Breast epithelium (tissue), 4 donors: ENCODE measurements around the gene FAM163B. TPM values are rescaled to one million over a fixed set of nuclear protein-coding genes. Genes with fewer than 3 reads are reported as not detected.

Experiments
- DNase-seq, 2 donors: peaks; one replicate each; pipeline ENCODE4 v3.0.0-alpha.2; 2019; ENCODE audit warnings: low spot score in 2 of 2
- H3K27ac ChIP-seq, 2 donors: fragments of 200-600 bp; sonication (generic) in 1 of 2; one replicate each; pipeline ENCODE4 v1.5.1; 2016 to 2019; ENCODE audit warnings: mild to moderate bottlenecking in 1 of 2
- H3K27me3 ChIP-seq, 2 donors: fragments of 200-600 bp; sonication (generic) in 1 of 2; one replicate each; pipeline versions ENCODE4 v1.5.1 to v1.6.0; 2017 to 2019; ENCODE audit warnings: control low read depth in 1 of 2, mild to moderate bottlenecking in 1 of 2
- H3K36me3 ChIP-seq: fragments of 200-600 bp; one replicate; pipeline ENCODE4 v1.5.1; 2019
- H3K4me1 ChIP-seq, 2 donors: fragments of 200-600 bp; sonication (generic); one replicate each; pipeline ENCODE4 v1.5.1; 2016 to 2019; ENCODE audit warnings: control low read depth in 1 of 2
- H3K4me3 ChIP-seq, 3 donors: fragments of 200-600 bp; sonication (generic); 1 replicate in 2 of 3; 2 replicates in 1 of 3; pipeline ENCODE4 v1.5.1; 2016 to 2019; ENCODE audit warnings: mild to moderate bottlenecking in 3 of 3, moderate library complexity in 2 of 3
- H3K9me3 ChIP-seq, 2 donors: fragments of 200-600 bp; sonication (generic) in 1 of 2; one replicate each; pipeline ENCODE4 v1.5.1; 2016 to 2019; ENCODE audit warnings: control low read depth in 1 of 2
- POLR2A ChIP-seq: fragments of 450-650 bp; IDR thresholded peaks from one replicate; pipeline ENCODE4 v1.6.1; 2016; ENCODE audit warnings: antibody characterized with exemption, mild to moderate bottlenecking, moderate library complexity
- POLR2AphosphoS5 ChIP-seq, 3 donors: sonication (generic); formaldehyde crosslinking; IDR thresholded peaks; one replicate each; pipeline ENCODE4 v1.6.1; 2017; ENCODE audit warnings: antibody characterized with exemption in 3 of 3
- intact Hi-C: fragments of 100-400 bp; cut with DNase I; formaldehyde crosslinking; loops from one replicate; pipeline ENCODE4 v1.15.1; 2023; ENCODE audit warnings: low total_unique reads
- total RNA-seq, 3 donors: library from RNA; depleted of rRNA; stranded (reverse); fragments of >200 nt; gene quantifications; one replicate each; pipeline ENCODE4 v1.1.0, GENCODE V29; 2016
- TF ChIP-seq, protein P1 (sequence below), 3 donors: fragments of 450-650 bp; IDR thresholded peaks; one replicate each; pipeline ENCODE4 v1.5.1; 2016 to 2017; ENCODE audit warnings: antibody characterized with exemption in 3 of 3, mild to moderate bottlenecking in 3 of 3, moderate library complexity in 3 of 3

FAM163B gene
- total RNA-seq, 3 donors from 2014 or later: not detected

DNA sequence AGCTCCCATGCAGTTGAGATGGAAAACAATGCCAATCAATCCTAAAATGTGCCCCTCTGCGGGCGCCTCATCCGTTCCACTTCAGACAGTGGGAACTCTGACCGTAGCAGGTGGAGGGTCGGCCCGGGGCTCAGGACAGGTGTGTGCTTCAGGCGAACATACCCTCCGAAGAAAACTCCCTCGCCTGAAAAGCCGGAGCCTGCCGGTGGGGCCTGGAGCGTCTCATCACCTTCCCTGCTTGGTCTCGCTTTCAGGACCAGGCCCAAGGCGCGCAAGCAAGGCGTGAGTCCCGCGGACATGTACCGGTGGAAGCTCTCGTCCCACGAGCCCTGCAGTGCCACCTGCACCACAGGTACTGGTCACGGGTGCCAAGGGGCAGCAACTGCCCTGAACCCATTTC is 48.2 kb downstream of the FAM163B start:
- peaks cover 0 to 3% of the 10 kb centered on the region in 2 donors for H3K27me3 ChIP-seq
- no peaks in the 10 kb centered on the region for H3K36me3 ChIP-seq
- H3K4me1 ChIP-seq: peaks cover 7 to 17% of the 10 kb centered on the region in 2 donors
- no peak overlapping the region for H3K4me3 ChIP-seq
- intact Hi-C loops: no loop called here
- no peak for DNase-seq
- H3K27ac ChIP-seq: no peak overlapping the region
- TF ChIP-seq, protein P1, sequence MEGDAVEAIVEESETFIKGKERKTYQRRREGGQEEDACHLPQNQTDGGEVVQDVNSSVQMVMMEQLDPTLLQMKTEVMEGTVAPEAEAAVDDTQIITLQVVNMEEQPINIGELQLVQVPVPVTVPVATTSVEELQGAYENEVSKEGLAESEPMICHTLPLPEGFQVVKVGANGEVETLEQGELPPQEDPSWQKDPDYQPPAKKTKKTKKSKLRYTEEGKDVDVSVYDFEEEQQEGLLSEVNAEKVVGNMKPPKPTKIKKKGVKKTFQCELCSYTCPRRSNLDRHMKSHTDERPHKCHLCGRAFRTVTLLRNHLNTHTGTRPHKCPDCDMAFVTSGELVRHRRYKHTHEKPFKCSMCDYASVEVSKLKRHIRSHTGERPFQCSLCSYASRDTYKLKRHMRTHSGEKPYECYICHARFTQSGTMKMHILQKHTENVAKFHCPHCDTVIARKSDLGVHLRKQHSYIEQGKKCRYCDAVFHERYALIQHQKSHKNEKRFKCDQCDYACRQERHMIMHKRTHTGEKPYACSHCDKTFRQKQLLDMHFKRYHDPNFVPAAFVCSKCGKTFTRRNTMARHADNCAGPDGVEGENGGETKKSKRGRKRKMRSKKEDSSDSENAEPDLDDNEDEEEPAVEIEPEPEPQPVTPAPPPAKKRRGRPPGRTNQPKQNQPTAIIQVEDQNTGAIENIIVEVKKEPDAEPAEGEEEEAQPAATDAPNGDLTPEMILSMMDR (IDR thresholded peaks at IDR 0.05): no peak
- no peak for TF ChIP-seq POLR2AphosphoS5 (IDR thresholded peaks at IDR 0.05)
- no peak for TF ChIP-seq POLR2A
- H3K9me3 ChIP-seq: no peaks in the 10 kb centered on the region

DNA sequence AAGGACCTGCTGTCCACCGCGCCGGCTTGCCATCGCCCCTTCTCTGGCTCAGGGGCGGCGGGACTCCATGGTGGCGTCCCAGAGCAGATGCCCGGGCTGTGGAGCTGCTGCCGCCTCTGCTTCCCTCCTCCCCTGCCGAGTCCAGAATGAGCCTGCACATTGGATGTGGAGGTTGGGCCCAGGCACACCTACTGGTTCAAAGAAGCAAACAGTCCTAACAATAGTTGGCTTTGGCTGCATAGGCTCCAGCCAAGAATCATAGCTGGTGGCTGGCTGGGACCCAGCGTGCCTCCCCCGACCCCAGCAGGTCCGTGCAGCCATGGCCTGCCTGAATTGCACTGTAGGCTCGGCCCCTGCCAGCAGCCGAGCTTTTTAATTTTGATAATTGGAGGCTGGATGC is 48.9 kb downstream of the FAM163B start:
- no peaks in the 10 kb centered on the region for H3K9me3 ChIP-seq
- peak in 1 of 2 donors; percentile 57 for DNase-seq
- no peak overlapping the region for H3K27ac ChIP-seq
- intact Hi-C loops: no loop called here
- H3K36me3 ChIP-seq: no peaks in the 10 kb centered on the region
- peaks cover 0 to 3% of the 10 kb centered on the region in 2 donors for H3K27me3 ChIP-seq
- no peak for TF ChIP-seq POLR2A
- TF ChIP-seq POLR2AphosphoS5 (IDR thresholded peaks at IDR 0.05): no peak
- TF ChIP-seq, protein P1 (IDR thresholded peaks at IDR 0.05): no peak
- H3K4me3 ChIP-seq: no peak overlapping the region
- peaks cover 7 to 17% of the 10 kb centered on the region in 2 donors for H3K4me1 ChIP-seq

DNA sequence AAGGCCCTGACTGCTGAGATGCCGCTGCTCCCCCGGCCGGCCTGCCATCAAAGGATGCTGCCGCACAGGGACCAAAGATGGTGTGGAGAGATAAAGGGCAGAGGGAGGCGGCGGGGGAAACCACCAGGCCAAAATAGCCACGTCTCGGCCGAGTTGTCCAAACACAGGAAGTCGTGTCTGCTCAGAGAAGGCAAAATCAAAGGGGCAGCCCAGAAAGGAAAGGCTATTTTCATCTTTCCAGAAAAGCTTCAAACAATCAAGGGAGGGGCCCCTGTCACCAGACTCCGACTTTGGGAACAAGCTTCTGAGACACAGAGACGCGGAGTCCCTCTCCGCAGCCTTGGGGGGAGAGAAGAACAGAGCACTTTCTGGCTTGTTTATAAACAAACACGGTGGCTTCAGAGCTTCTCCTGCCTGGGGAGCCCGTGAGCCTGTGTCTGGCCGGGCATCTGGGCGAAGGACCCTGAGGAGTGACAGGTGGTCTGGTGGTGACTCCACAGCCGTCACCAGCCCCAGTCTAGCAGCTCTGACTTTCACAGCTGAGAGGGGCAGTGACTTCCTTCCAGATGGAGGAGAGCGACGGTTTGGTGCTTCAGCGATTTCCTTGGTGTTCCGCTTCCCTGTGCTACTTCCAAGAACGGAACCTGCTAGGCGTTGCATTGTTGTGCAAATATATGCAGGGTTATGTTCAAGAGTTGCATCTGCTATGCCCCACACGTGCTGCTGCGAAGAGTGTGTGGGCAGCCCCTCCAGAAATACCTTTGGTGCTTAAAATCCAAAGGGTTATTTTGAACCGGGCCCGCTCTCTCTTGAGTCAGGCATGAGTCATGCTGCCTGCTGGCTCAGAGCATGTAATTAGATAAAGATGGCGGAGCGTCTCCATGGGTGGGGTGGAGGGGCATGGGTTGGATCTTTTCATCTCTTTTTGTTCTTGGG is 50.7 kb downstream of the FAM163B start:
- H3K27ac ChIP-seq: peak overlapping the region in 1 of 2 donors; percentile 63
- TF ChIP-seq, protein P1 (IDR thresholded peaks at IDR 0.05): no peak
- TF ChIP-seq POLR2AphosphoS5 (IDR thresholded peaks at IDR 0.05) (no peak), POLR2A (no peak)
- intact Hi-C loops: no loop called here
- peak overlapping the region in 1 of 3 donors; percentile 25 for H3K4me3 ChIP-seq
- no peaks in the 10 kb centered on the region for H3K9me3 ChIP-seq
- peaks cover 7 to 16% of the 10 kb centered on the region in 2 donors for H3K4me1 ChIP-seq
- H3K36me3 ChIP-seq: no peaks in the 10 kb centered on the region
- no peaks in the 10 kb centered on the region for H3K27me3 ChIP-seq
- DNase-seq: no peak

DNA sequence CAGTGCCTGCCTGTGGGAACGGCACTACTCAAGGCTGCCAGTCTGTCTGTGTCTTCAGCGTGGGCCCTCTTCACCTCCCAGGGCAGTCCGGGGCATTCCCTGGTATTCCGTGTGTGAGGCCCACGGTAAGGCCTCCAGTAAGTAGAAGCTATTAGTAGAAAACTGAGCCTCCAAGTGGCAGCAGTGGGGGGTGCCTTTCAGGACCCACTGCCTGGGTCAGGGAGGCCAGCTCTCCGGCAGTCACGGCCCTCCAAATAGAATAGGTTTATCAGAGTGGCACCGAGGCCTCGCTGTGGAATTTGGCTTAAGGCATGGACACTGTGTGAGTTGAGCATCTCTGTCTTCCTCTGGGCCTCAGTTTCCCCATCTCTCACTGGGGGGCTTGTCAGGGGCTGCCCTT is 51.6 kb downstream of the FAM163B start:
- peaks cover 0 to 9% of the 10 kb centered on the region in 2 donors for H3K4me1 ChIP-seq
- no peaks in the 10 kb centered on the region for H3K36me3 ChIP-seq
- H3K27me3 ChIP-seq: no peaks in the 10 kb centered on the region
- intact Hi-C loops: no loop called here
- no peak for DNase-seq
- no peaks in the 10 kb centered on the region for H3K9me3 ChIP-seq
- H3K27ac ChIP-seq: peak overlapping the region in 1 of 2 donors; percentile 63
- no peak for TF ChIP-seq POLR2AphosphoS5 (IDR thresholded peaks at IDR 0.05)
- no peak for TF ChIP-seq POLR2A
- TF ChIP-seq, protein P1 (IDR thresholded peaks at IDR 0.05): no peak
- no peak overlapping the region for H3K4me3 ChIP-seq

DNA sequence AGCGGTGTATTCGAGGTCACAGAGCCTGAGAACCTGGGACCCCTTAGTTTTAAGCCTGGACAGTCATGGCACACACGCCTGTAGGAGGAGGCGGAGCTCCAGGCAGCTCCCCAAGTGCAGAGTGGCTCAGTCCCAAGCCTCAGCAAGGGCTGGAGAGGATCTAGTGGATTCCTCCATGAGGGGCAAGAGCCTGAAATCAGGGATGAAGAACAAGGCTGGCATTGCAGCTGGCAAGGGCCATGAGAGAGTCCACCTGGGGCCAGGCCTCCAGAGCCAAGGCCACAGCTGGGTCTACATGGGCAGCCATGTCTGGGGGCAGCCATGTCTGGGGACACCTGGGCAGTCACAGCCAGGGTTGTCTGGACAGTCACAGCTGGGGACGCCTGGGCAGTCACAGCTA is 52.8 kb downstream of the FAM163B start:
- Histone ChIP-seq H3K4me1 (peaks cover 0 to 9% of the 10 kb centered on the region in 2 donors), H3K4me3 (no peak overlapping the region), H3K27ac (no peak overlapping the region), H3K27me3 (no peaks in the 10 kb centered on the region), H3K36me3 (no peaks in the 10 kb centered on the region), H3K9me3 (no peaks in the 10 kb centered on the region)
- TF ChIP-seq POLR2AphosphoS5 (IDR thresholded peaks at IDR 0.05) (no peak), POLR2A (no peak)
- TF ChIP-seq, protein P1 (IDR thresholded peaks at IDR 0.05): no peak
- intact Hi-C loops: no loop called here
- no peak for DNase-seq
